GM12878 (cell line): ENCODE results near the gene PGBD4.

Experiments used
- RFX5 ChIP-seq: IDR thresholded peaks from 2 replicates; pipeline ENCODE4 v1.6.1; 2011; ENCODE audit warnings: low read depth, low read length, improper control_type of control experiment
- SRF ChIP-seq, 2 experiments: IDR thresholded peaks; 2 replicates each; pipeline ENCODE4 v1.6.1; 2011; ENCODE audit warnings: low read depth in 2 of 2, low read length in 2 of 2, mild to moderate bottlenecking in 1 of 2, moderate library complexity in 1 of 2

GRCh38 chr15:34055868-34056595 lies 45.9 kb upstream of the PGBD4 start:
- TF ChIP-seq SRF (IDR thresholded peaks at IDR 0.05; ENCODE audit: low read depth in 2 of 2, low read length in 2 of 2): no peak
- no peak for TF ChIP-seq RFX5
